Breast epithelium (tissue), 4 donors: ENCODE results near the gene MAMDC4. TPM values are rescaled to one million over a fixed set of nuclear protein-coding genes. Genes with fewer than 3 reads are reported as not detected.

Experiments used
- DNase-seq, 2 donors: peaks; one replicate each; pipeline ENCODE4 v3.0.0-alpha.2; 2019; ENCODE audit warnings: low spot score in 2 of 2
- H3K27ac ChIP-seq, 2 donors: fragments of 200-600 bp; sonication (generic) in 1 of 2; one replicate each; pipeline ENCODE4 v1.5.1; 2016 to 2019; ENCODE audit warnings: mild to moderate bottlenecking in 1 of 2
- H3K27me3 ChIP-seq, 2 donors: fragments of 200-600 bp; sonication (generic) in 1 of 2; one replicate each; pipeline versions ENCODE4 v1.5.1 to v1.6.0; 2017 to 2019; ENCODE audit warnings: control low read depth in 1 of 2, mild to moderate bottlenecking in 1 of 2
- H3K36me3 ChIP-seq: fragments of 200-600 bp; one replicate; pipeline ENCODE4 v1.5.1; 2019
- H3K4me1 ChIP-seq, 2 donors: fragments of 200-600 bp; sonication (generic); one replicate each; pipeline ENCODE4 v1.5.1; 2016 to 2019; ENCODE audit warnings: control low read depth in 1 of 2
- H3K4me3 ChIP-seq, 3 donors: fragments of 200-600 bp; sonication (generic); 1 replicate in 2 of 3; 2 replicates in 1 of 3; pipeline ENCODE4 v1.5.1; 2016 to 2019; ENCODE audit warnings: mild to moderate bottlenecking in 3 of 3, moderate library complexity in 2 of 3
- H3K9me3 ChIP-seq, 2 donors: fragments of 200-600 bp; sonication (generic) in 1 of 2; one replicate each; pipeline ENCODE4 v1.5.1; 2016 to 2019; ENCODE audit warnings: control low read depth in 1 of 2
- CTCF ChIP-seq, 3 donors: fragments of 450-650 bp; IDR thresholded peaks; one replicate each; pipeline ENCODE4 v1.5.1; 2016 to 2017; ENCODE audit warnings: antibody characterized with exemption in 3 of 3, mild to moderate bottlenecking in 3 of 3, moderate library complexity in 3 of 3
- POLR2A ChIP-seq: fragments of 450-650 bp; IDR thresholded peaks from one replicate; pipeline ENCODE4 v1.6.1; 2016; ENCODE audit warnings: antibody characterized with exemption, mild to moderate bottlenecking, moderate library complexity
- POLR2AphosphoS5 ChIP-seq, 3 donors: sonication (generic); formaldehyde crosslinking; IDR thresholded peaks; one replicate each; pipeline ENCODE4 v1.6.1; 2017; ENCODE audit warnings: antibody characterized with exemption in 3 of 3
- intact Hi-C: fragments of 100-400 bp; cut with DNase I; formaldehyde crosslinking; loops from one replicate; pipeline ENCODE4 v1.15.1; 2023; ENCODE audit warnings: low total_unique reads
- total RNA-seq, 3 donors: library from RNA; depleted of rRNA; stranded (reverse); fragments of >200 nt; gene quantifications; one replicate each; pipeline ENCODE4 v1.1.0, GENCODE V29; 2016

The MAMDC4 gene
- total RNA-seq, 3 donors from 2014 or later = 0.64 to 5.6 (median 3.4) TPM

DNA sequence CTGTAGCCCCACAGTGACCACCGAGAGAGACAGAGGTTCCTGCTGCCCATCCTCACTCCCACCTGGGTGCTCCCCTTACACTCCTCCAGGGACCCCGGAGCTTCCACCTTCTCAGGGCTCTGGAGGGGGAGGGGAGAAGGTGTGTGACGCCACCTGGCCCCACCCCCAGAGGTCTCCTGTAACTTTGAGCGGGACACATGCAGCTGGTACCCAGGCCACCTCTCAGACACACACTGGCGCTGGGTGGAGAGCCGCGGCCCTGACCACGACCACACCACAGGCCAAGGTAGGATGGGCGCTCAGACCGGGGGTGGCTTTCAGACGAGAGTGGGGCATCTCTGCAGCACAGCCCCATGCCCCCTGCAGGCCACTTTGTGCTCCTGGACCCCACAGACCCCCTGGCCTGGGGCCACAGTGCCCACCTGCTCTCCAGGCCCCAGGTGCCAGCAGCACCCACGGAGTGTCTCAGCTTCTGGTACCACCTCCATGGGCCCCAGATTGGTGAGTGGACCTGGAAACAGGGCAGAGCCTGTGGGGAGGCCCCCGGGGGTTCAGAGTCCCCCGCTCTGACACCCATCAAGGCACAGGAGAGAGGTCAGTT lies 4.5 kb downstream of the MAMDC4 start:
- Histone ChIP-seq H3K27ac (no peak overlapping the region), H3K4me3 (no peak overlapping the region), H3K36me3 (no peaks in the 10 kb centered on the region), H3K4me1 (peaks cover 0 to 12% of the 10 kb centered on the region in 2 donors), H3K27me3 (no peaks in the 10 kb centered on the region), H3K9me3 (no peaks in the 10 kb centered on the region)
- TF ChIP-seq POLR2AphosphoS5 (IDR thresholded peaks at IDR 0.05) = no peak
- no peak for TF ChIP-seq CTCF (IDR thresholded peaks at IDR 0.05)
- TF ChIP-seq POLR2A = no peak
- no peak for DNase-seq
- intact Hi-C loops = no loop called here

- TF ChIP-seq POLR2AphosphoS5 (IDR thresholded peaks at IDR 0.05) = no peak
- TF ChIP-seq POLR2A = no peak
- intact Hi-C loops = no loop called here
- H3K4me3 ChIP-seq = no peak overlapping the region
- no peaks in the 10 kb centered on the region for H3K9me3 ChIP-seq
- no peaks in the 10 kb centered on the region for H3K36me3 ChIP-seq
- no peak for DNase-seq
- no peaks in the 10 kb centered on the region for H3K27me3 ChIP-seq
- peaks cover 0 to 12% of the 10 kb centered on the region in 2 donors for H3K4me1 ChIP-seq
- H3K27ac ChIP-seq = no peak overlapping the region
Measured at GRCh38 chr9:136857166-136857565, 5.0 kb downstream of the MAMDC4 start.

- Histone ChIP-seq H3K36me3 (peaks cover 2% of the 10 kb centered on the region), H3K4me1 (peaks cover 0 to 12% of the 10 kb centered on the region in 2 donors), H3K27me3 (no peaks in the 10 kb centered on the region), H3K4me3 (no peak overlapping the region), H3K9me3 (no peaks in the 10 kb centered on the region), H3K27ac (peak overlapping the region; percentile 66 to 79)
- TF ChIP-seq CTCF (IDR thresholded peaks at IDR 0.05) (no peak), POLR2A (no peak), POLR2AphosphoS5 (IDR thresholded peaks at IDR 0.05) (no peak)
- no peak for DNase-seq
- intact Hi-C loops = no loop called here
Measured at GRCh38 chr9:136857581-136858412, 5.7 kb downstream of the MAMDC4 start.

- no peaks in the 10 kb centered on the region for H3K9me3 ChIP-seq
- TF ChIP-seq POLR2AphosphoS5 (IDR thresholded peaks at IDR 0.05) (no peak), POLR2A (no peak), CTCF (IDR thresholded peaks at IDR 0.05) (no peak)
- H3K36me3 ChIP-seq = peaks cover 6% of the 10 kb centered on the region
- peak overlapping the region; percentile 66 to 79 for H3K27ac ChIP-seq
- no peaks in the 10 kb centered on the region for H3K27me3 ChIP-seq
- no peak overlapping the region for H3K4me3 ChIP-seq
- intact Hi-C loops = no loop called here
- H3K4me1 ChIP-seq = peaks cover 0 to 12% of the 10 kb centered on the region in 2 donors
- no peak for DNase-seq
Measured at GRCh38 chr9:136858452-136858843, 6.3 kb downstream of the MAMDC4 start.

- DNase-seq = peak; percentile 69 to 79
Measured at GRCh38 chr9:136858844-136859757, 7.0 kb downstream of the MAMDC4 start.

More at GRCh38 chr9:136858844-136859757, 7.0 kb downstream of the MAMDC4 start:
- no peaks in the 10 kb centered on the region for H3K9me3 ChIP-seq
- H3K27ac ChIP-seq = peak overlapping the region; percentile 66 to 79
- intact Hi-C loops = no loop called here
- H3K4me3 ChIP-seq = peak overlapping the region in 1 of 3 donors; percentile 15
- no peaks in the 10 kb centered on the region for H3K27me3 ChIP-seq
- no peak for TF ChIP-seq CTCF (IDR thresholded peaks at IDR 0.05)
- no peak for TF ChIP-seq POLR2A
- H3K36me3 ChIP-seq = peaks cover 6% of the 10 kb centered on the region
- H3K4me1 ChIP-seq = peaks cover 0 to 12% of the 10 kb centered on the region in 2 donors
